SK-N-MC (cell line): ENCODE measurements around the gene DAZAP1.
"Not testable (repeated sequence)": the region's sequence is repeated elsewhere in the genome, so short reads cannot be mapped to it uniquely, and the experiment has no call there.

Source experiments
- EZH2 ChIP-seq: fragments of 200-600 bp; sonication (generic); IDR thresholded peaks from one replicate; pipeline ENCODE4 v1.6.1; 2017; ENCODE audit warnings: antibody characterized with exemption
- FOXP2 ChIP-seq: optimal IDR thresholded peaks from 2 replicates; pipeline ENCODE3; 2011; ENCODE audit warnings: mild to moderate bottlenecking, moderate library complexity; ENCODE audit not compliant: insufficient read depth; ENCODE audit errors: extremely low read length, control extremely low read depth
- POLR2AphosphoS5 ChIP-seq: IDR thresholded peaks from 2 replicates; pipeline ENCODE4 v1.6.1; 2012; ENCODE audit warnings: mild to moderate bottlenecking, low read depth, low read length, borderline replicate concordance

GRCh38 chr19:1439525-1440417 lies 32.4 kb downstream of the DAZAP1 start:
- not testable (repeated sequence) for TF ChIP-seq POLR2AphosphoS5, EZH2, FOXP2
